A673 (cell line): ENCODE results near the gene LRRC36. TPM values are rescaled to one million over a fixed set of nuclear protein-coding genes. Genes with fewer than 3 reads are reported as not detected.

Experiments used
- BruUV-seq: library from RNA; stranded (reverse); fragments of 400-500 nt; replicated peaks from 2 replicates; lab custom pipeline; 2021; lab: Mats Ljungman, UMichigan
- CTCF ChIA-PET: fragments of 300-600 bp; sonication (Branson Sonifier 250); formaldehyde crosslinking; loops from one replicate; lab custom pipeline; 2022; ENCODE audit warnings: antibody characterized with exemption; lab: Charles Lee
- POLR2A ChIA-PET: fragments of 300-600 bp; sonication (Branson Sonifier 250); formaldehyde crosslinking; loops from one replicate; lab custom pipeline; 2022; ENCODE audit warnings: antibody characterized with exemption; ENCODE audit not compliant: low non-redundant PET; lab: Charles Lee
- DNase-seq: peaks from one replicate; pipeline ENCODE4 v3.0.0-alpha.2; 2015; ENCODE audit warnings: low spot score
- H3K27ac ChIP-seq: fragments of 200-600 bp; sonication (generic); 2 replicates; pipeline ENCODE4 v1.5.1; 2016; ENCODE audit warnings: mixed run types, low read depth, mild to moderate bottlenecking, mixed read lengths, antibody characterized with exemption, low read length; ENCODE audit not compliant: poor library complexity, severe bottlenecking
- H3K27me3 ChIP-seq: fragments of 200-600 bp; sonication (generic); replicated peaks from 2 replicates; pipeline ENCODE4 v1.6.1; 2017; ENCODE audit warnings: mixed run types, low read depth, mild to moderate bottlenecking, mixed read lengths, antibody characterized with exemption, low read length; ENCODE audit not compliant: insufficient read depth, poor library complexity
- H3K36me3 ChIP-seq: fragments of 200-600 bp; sonication (generic); 2 replicates; pipeline ENCODE4 v1.6.1; 2016; ENCODE audit warnings: mixed run types, mild to moderate bottlenecking, mixed read lengths, antibody characterized with exemption, low read length; ENCODE audit not compliant: insufficient read depth, poor library complexity, severe bottlenecking
- H3K4me1 ChIP-seq: fragments of 200-600 bp; sonication (generic); 2 replicates; pipeline ENCODE4 v1.6.1; 2017; ENCODE audit warnings: mixed run types, mild to moderate bottlenecking, mixed read lengths, antibody characterized with exemption, low read length; ENCODE audit not compliant: insufficient read depth, poor library complexity, severe bottlenecking
- H3K4me3 ChIP-seq: fragments of 200-600 bp; sonication (generic); 2 replicates; pipeline ENCODE4 v1.5.1; 2016; ENCODE audit warnings: low read depth, mixed run types, mild to moderate bottlenecking, mixed read lengths, low read length; ENCODE audit not compliant: poor library complexity, severe bottlenecking
- H3K9me3 ChIP-seq: fragments of 200-600 bp; sonication (generic); 2 replicates; pipeline ENCODE4 v1.6.1; 2016; ENCODE audit warnings: mixed run types, low read depth, mild to moderate bottlenecking, mixed read lengths, antibody characterized with exemption, low read length; ENCODE audit not compliant: poor library complexity, severe bottlenecking
- CTCF ChIP-seq: fragments of 300-800, 200-600 bp; sonication (generic); conservative IDR thresholded peaks from 2 replicates; pipeline ENCODE4 v1.5.1; 2017; ENCODE audit warnings: low read depth, mild to moderate bottlenecking, antibody characterized with exemption, low read length, moderate library complexity, mixed read lengths
- EZH2 ChIP-seq: fragments of 200-600 bp; sonication (generic); IDR thresholded peaks from 2 replicates; pipeline ENCODE4 v1.6.1; 2017; ENCODE audit warnings: borderline replicate concordance, low read depth, mild to moderate bottlenecking, mixed read lengths, antibody characterized with exemption, low read length; ENCODE audit not compliant: poor library complexity, severe bottlenecking
- intact Hi-C: fragments of 100-400 bp; cut with micrococcal nuclease; formaldehyde crosslinking; loops from one replicate; pipeline ENCODE4 v1.10.0; 2022; ENCODE audit not compliant: unreplicated experiment
- total RNA-seq: library from RNA; stranded (reverse); gene quantifications from 2 replicates; pipeline ENCODE4 v1.2.3, GENCODE V29; 2021

The LRRC36 gene
- total RNA-seq, 1 experiment from 2014 or later = not detected

- H3K27ac ChIP-seq = no peak overlapping the region
- CTCF ChIA-PET = interaction anchor here (0.6 to 1.1 kb wide), 2 partner anchors 68 to 134 kb away, joined by 3 to 20 read pairs; no protein-coding TSS in a partner anchor
- no TSS peak for BruUV-seq
- no peaks in the 10 kb centered on the region for H3K4me1 ChIP-seq
- no peak for DNase-seq
- POLR2A ChIA-PET = no interaction called here
- no peaks in the 10 kb centered on the region for H3K9me3 ChIP-seq
- no peak for TF ChIP-seq CTCF
- no peak for TF ChIP-seq EZH2
- H3K27me3 ChIP-seq = peaks cover 24% of the 10 kb centered on the region
- no peaks in the 10 kb centered on the region for H3K36me3 ChIP-seq
- peak overlapping the region; percentile 57 for H3K4me3 ChIP-seq
- intact Hi-C loops = no loop called here
Observed at GRCh38 chr16:67326115-67326471, 522 bp upstream of the LRRC36 start.

- no peak for TF ChIP-seq CTCF
- no peak for TF ChIP-seq EZH2
Observed at GRCh38 chr16:67327743-67328142, 1.1 kb downstream of the LRRC36 start.

GRCh38 chr16:67329901-67330300 lies 3.3 kb downstream of the LRRC36 start:
- Histone ChIP-seq H3K36me3 (no peaks in the 10 kb centered on the region), H3K27ac (no peak overlapping the region), H3K4me3 (no peak overlapping the region), H3K4me1 (no peaks in the 10 kb centered on the region), H3K9me3 (no peaks in the 10 kb centered on the region), H3K27me3 (peaks cover under 1% of the 10 kb centered on the region)
- ChIA-PET POLR2A (no interaction called here), CTCF (no interaction called here)
- DNase-seq = no peak
- TF ChIP-seq CTCF (no peak), EZH2 (no peak)
- intact Hi-C loops = no loop called here
- no TSS peak for BruUV-seq

More at GRCh38 chr16:67327743-67328142, 1.1 kb downstream of the LRRC36 start:
- DNase-seq = no peak
- ChIA-PET CTCF (interaction anchor here (0.8 kb wide), 1 partner anchor 68 kb away, joined by 3 read pairs; no protein-coding TSS in a partner anchor), POLR2A (no interaction called here)
- intact Hi-C loops = no loop called here
- Histone ChIP-seq H3K9me3 (no peaks in the 10 kb centered on the region), H3K4me1 (no peaks in the 10 kb centered on the region), H3K4me3 (no peak overlapping the region), H3K27ac (no peak overlapping the region), H3K27me3 (peaks cover 13% of the 10 kb centered on the region), H3K36me3 (no peaks in the 10 kb centered on the region)
- BruUV-seq = no TSS peak
